HG03558 (cell line): ENCODE data around the gene WNT1.

Experiments used
- ATAC-seq: cut with Tn5 transposase; IDR thresholded peaks from one replicate; pipeline ENCODE4 v1.9.1; 2021; ENCODE audit warnings: moderate number of reproducible peaks; ENCODE audit not compliant: unreplicated experiment; ENCODE audit errors: extremely low read depth

Gene WNT1

DNA sequence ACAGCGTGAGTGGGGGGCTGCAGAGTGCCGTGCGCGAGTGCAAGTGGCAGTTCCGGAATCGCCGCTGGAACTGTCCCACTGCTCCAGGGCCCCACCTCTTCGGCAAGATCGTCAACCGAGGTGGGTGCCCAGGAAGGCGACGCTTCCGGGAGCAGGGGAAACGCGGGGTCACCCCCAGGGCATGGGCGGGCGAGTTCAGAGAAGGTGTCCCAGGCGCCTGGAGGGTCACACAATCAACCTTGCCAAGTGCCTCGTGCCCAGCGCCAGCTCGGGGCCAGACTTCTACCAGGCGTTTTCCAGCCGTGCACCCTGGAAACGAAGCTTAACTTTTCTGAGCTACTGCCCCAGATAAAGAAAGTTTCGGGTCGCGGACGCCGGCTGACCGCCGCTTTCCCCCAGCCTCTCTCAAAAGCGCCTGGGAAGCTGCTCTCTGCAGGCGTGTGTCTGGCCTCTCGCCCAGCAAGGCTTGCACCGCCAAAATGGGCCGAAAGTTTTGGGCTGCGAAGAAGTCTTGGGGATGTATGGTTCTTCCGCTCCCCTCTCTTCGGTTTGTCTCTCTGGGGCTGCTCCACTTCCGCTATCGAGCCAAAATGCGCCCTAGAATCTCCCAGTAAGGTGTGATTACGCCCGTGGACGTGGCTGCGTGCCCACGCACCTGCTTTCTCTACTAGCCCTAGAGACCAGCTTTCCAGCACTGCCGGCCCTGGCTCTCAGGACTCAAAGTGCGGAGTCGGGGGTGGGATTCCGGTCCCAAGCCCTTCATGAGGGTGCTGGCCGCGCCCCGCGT is 1.7 kb downstream of the WNT1 start:
- no peak for ATAC-seq

DNA sequence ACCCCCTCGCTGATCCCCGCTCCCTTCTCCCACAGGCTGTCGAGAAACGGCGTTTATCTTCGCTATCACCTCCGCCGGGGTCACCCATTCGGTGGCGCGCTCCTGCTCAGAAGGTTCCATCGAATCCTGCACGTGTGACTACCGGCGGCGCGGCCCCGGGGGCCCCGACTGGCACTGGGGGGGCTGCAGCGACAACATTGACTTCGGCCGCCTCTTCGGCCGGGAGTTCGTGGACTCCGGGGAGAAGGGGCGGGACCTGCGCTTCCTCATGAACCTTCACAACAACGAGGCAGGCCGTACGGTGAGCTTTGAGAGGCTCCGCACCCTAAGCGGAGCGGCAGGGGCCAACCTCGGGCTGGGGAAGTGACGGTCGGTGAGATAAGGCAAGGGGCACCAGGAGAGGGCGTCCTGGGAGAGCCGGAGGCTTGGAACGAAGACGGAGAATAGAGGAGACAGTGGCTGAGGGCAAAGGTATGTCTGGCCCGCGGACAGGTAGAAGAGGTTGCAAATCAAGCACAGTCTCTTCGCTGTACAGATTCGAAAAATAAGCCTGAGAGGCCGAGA is 2.3 kb downstream of the WNT1 start:
- ATAC-seq, result no peak

DNA sequence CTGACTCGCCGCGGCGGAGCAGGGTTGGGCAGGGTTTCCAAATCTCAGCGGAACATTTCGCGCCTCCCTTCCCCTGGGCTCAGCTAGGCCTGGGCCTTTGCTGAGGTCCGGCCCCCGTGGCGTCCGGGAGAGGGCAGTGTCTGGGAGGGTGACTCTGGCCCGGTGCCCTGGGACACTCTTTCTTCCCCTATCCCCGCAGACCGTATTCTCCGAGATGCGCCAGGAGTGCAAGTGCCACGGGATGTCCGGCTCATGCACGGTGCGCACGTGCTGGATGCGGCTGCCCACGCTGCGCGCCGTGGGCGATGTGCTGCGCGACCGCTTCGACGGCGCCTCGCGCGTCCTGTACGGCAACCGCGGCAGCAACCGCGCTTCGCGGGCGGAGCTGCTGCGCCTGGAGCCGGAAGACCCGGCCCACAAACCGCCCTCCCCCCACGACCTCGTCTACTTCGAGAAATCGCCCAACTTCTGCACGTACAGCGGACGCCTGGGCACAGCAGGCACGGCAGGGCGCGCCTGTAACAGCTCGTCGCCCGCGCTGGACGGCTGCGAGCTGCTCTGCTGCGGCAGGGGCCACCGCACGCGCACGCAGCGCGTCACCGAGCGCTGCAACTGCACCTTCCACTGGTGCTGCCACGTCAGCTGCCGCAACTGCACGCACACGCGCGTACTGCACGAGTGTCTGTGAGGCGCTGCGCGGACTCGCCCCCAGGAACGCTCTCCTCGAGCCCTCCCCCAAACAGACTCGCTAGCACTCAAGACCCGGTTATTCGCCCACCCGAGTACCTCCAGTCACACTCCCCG is 3.0 kb downstream of the WNT1 start:
- ATAC-seq, result no peak

DNA sequence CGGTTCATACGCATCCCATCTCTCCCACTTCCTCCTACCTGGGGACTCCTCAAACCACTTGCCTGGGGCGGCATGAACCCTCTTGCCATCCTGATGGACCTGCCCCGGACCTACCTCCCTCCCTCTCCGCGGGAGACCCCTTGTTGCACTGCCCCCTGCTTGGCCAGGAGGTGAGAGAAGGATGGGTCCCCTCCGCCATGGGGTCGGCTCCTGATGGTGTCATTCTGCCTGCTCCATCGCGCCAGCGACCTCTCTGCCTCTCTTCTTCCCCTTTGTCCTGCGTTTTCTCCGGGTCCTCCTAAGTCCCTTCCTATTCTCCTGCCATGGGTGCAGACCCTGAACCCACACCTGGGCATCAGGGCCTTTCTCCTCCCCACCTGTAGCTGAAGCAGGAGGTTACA is 3.6 kb downstream of the WNT1 start:
- ATAC-seq, result no peak

DNA sequence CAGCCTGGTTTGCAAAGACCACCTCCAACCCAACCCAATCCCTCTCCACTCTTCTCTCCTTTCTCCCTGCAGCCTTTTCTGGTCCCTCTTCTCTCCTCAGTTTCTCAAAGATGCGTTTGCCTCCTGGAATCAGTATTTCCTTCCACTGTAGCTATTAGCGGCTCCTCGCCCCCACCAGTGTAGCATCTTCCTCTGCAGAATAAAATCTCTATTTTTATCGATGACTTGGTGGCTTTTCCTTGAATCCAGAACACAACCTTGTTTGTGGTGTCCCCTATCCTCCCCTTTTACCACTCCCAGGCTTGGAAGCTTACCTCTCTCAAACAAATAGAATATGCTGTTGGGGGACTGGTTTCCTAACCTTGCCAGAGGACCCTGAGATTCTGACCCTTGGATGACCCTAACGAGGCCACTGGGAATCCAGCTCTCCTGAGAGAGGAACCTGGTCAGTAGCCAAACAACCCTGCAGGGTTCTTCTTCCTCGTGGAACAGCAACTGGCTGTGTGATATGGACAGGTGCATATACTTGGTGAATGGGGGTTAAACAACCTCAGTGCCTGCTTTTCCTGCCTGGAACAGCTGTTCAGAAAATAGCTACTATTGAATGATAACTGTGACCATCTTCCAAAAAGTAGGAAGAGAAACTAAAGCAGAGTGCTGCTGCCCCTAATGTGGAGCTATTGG is 4.4 kb downstream of the WNT1 start:
- no peak for ATAC-seq

DNA sequence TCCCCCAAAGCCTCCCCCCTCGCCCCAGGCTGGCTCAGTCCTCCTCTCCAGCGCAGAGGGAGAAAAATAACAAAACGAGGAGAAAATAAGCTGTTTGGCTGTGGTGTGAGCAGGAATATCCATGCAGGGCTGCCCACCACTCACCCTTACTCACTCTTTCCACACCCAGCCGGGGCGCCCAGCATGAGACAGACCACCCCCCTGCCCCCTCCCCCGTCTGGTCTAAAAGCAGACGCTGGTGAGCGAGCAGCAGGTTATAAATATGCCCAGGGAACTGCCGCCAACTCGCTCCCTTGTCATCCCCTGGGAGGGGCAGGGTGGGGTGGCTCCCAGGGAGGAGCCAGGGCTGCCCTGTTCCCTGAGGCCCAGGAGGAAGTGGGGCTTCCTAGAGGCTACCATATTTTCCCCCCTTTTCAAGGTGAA is 7.4 kb downstream of the WNT1 start:
- ATAC-seq, result no peak

DNA sequence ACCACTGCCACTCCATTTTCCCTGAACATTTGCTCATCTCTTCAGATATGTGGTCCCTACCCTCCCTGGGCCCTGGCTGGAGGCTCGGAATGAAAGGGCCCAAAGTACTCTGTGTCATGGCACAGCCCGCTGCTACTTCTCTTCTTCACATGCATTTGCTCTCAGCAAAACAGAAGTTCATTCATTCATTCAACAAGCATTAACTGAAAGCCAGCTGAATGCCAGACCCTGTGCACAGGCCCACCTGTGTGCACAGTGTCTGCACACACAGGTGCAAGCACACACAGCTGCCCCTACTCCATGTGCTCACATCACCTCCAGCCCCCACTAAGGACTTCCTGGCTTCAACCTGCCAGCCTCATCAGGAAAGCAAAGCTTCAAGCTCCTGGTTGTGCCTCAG is 7.8 kb downstream of the WNT1 start:
- no peak for ATAC-seq

DNA sequence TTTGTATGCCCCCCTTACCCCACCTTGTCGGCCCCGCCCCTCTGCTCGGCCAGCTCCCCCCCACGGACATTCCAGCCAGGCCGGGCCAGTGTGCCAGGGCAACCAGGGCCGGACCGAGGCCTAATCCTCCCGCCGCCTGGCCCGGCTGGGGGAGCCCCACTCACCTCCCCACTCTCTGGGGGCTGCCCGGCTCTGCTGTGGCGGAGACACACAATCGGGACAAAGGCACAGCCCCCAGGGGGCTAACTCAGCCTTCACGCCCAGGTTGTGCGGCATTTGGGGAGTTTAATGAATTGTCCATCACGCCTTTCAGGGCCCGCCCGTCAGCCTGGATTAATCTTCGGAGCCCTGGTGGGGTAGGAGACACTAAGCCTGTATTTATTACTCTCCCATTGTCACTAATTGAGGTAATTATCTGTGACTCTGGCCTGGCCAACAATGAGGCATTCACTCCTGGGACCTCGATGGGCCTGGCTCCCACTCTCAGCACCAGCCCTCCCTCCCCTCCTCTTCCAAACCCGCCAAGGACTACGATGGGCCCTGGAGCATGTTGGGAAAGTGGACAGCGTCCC is 8.7 kb downstream of the WNT1 start:
- ATAC-seq, result no peak

DNA sequence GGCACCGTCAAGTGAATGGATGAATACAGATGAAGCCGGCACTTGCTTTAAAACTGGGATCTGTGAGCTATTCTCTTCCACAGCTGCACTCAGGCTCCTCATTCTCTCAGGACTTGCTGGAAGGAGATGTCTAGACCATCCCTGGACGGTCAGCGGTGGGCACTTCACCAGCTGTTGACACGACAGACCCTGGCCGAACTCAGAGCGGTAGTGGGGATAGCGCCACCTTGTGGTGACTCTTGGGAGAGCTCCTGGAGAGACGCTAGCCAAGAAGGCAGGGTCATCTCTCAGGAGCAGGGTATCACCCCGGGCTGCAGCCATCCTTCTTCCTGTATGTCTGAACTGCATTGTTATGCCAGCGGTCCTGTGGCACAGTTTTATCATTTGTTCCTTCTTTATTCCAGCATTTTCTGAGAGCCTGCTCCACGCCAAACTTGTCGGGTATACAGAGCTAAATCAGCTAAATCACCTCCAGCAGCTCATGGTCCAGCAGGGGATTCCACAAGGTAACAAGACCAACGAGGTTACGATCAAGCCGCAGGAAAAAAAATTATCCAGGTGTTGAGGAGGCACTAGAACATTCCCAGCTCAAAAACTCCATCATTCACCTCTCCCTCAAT is 10.0 kb downstream of the WNT1 start:
- no peak for ATAC-seq

DNA sequence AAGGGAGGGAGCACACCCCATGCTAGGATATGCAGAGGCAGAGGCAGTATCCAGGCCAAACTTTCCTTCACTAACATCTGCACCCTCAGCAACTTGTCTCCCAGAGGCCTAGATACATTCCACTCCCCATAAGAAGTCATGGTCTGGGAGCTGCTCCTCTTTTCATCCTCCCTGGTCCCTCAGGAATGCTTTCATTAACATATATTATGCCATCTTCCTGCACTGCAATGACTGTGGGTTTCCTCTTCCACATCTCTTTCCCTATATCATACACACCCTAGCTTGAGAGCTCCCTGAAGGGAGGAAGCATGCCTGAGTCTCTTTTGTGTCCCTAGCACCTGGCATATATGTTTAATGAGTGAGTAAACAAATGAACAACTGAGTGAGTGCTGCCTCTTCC is 12.4 kb downstream of the WNT1 start:
- no peak for ATAC-seq

DNA sequence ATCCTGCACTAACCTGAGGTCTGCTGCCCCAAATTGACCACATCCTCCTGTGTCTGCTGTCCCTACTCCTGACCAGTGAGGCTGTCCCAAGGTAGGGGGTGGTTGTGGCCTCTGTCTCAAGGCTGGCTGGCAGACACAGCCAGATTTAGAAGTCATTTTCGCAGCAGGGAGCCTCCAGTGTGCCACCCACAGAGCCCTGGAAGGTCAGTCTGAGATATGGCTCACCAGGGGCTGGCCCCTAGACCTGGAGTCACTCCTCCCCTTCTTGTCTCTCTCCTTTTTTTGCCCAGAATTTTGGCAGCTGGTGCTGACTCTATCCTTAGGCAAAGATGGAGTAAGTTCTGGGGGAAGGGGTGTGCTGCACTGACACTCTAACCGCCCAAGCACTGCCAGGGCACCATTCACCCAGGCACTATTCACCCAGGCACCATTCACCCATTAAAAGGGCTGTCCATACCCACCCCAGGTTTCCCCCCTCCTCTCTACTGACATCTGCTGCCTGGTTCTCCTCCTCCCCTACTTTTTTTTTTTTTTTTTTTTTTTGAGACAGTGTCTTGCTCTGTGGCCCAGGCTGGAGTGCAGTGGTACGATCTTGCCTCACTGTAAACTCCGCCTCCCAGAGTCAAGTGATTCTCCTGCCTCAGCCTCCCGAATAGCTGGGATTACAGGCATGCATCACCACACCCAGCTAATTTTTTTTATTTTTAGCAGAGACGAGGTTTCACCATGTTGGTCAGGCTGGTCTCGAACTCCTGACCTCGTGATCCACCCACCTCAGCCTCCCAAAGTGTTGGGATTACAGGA is 13.3 kb downstream of the WNT1 start:
- no peak for ATAC-seq

DNA sequence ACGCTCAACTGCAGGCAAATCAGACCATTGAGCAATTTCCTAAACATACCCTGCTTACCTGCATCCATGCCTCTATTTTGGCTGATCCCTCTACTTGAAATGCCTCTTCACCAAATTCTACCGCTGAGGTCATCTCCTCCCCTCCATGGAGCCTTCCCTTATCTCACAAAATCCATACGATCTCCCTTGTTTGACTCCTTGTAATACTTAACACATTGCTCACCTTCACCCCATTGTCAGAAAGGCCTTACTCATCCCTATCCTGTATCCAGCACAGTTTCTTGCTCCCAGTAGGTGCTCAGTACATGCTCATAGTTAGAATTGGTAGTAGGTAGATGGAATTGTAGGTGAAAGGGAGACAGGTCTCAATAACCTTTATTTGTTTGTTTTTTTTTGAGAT is 15.7 kb downstream of the WNT1 start:
- ATAC-seq, result no peak

DNA sequence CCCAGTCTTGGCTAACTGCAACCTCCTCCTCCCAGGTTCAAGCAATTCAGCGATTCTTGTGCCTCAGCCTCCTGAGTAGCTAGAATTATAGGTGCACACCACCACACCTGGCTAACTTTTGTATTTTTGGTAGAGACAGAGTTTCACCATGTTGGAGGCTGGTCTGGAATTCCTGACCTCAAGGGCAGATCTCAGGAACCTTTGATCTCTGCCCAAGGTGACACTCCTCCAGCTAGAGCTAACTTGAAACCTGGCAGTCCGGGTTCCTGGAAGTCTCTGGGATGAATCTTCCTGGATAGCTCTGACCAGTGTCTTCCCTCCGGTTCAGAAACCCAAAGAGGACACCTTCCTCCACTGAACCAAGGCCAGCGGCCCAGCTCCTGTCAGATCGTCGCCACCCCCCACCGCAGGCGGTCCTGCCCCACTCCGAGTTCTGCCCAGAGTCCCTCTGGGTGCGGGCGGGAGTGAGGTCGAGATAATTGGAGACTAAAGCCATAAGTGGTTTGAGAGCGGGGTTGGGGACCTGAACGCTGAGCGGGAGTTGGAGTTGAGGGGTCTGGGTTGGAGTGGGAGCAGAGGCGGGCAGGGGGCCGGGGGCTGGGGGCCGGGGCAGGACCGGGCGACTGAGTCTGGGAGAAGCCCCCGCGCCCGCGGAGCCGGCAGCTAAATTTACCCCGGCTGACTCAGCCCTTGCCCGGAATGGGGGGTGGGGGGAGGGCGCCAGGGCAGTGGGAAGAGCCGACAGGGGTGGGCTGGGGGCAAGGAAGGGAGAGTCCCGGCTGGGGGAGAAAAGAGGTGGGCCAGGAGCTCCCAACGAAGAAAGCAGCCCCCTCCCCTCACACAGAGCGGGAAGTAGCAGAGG is 16.3 kb downstream of the WNT1 start:
- no peak for ATAC-seq

DNA sequence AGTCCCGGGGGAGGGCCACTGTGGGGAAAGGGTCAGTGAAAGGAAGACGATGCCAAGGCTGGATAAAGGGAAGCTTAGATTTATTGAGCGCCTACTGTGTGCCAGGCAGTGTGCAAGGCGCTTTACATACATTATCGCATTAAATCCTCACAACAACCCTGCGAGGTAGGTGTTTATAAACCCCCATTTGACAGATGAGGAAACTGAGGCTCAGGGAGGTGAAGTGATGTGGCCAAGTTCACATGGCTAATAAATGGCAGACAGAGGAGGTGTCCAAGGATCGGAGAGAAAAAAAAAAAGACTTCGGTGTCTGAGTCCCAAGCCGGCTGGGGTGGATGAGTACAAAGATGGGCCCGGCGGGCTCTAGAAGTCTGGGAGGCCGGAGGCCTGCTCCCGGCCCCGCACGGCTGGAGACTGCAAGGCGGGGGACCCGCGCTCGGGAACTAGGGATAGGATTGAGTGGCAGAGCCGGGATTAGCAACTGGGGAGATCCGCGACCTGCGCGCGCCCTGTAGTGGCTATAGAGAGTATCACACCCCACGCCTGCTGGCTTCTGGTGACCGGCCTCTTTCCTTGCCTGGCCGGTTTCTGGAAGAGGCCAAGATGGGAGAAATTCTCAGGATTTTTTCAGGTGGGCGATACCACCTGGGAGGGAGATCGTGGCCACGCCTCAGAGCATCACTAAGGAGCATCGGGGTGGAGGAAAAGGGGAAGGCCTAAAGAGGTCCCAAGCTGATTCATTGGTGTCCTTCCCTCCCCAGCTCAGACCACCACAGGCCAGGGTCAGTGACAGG is 17.2 kb downstream of the WNT1 start:
- ATAC-seq, result no peak

DNA sequence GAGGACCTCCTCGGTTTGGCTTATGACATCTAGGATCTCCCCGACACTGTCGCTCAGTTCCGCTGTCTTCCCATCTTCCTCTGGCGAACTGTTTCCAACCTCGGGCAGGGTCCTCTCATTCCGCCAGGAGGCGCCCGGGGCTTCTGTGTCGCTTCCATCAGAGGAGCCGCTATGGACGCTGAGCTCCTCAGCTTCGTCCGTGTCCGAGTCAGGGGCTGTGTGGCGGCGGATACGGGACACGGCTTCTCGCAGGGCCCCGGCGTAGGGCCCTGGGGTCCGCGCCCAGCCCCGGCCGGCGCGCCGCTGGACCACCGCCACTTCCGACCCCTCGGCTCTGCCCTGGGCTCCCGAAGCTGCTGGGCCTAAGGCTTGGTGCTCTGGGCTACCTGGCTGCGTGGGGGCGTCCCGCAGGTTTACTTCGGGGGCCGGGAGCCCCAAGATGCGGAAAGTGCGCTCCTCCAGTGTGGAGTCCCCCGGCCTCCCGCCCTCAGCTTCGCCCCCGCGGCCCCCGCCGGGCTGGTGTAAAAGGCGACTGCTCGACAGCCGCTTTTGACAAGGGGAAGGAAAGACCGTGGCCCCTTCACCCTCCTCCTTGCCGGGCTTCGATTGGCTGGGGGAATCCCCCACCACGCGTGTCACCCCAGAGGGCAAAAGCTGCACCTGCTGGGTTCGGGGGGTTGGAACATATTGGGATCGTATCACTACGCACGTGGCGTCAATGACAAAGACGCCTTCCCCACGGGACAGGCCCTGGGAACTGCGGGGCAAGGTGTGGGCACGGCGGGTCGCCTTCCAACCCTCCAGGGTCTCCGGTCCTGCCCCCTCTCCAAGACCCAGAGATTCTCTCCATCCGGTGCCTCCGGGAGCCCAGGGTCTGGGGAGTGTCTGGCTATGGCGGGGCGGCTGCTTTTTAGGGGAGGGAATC is 18.9 kb downstream of the WNT1 start:
- no peak for ATAC-seq

DNA sequence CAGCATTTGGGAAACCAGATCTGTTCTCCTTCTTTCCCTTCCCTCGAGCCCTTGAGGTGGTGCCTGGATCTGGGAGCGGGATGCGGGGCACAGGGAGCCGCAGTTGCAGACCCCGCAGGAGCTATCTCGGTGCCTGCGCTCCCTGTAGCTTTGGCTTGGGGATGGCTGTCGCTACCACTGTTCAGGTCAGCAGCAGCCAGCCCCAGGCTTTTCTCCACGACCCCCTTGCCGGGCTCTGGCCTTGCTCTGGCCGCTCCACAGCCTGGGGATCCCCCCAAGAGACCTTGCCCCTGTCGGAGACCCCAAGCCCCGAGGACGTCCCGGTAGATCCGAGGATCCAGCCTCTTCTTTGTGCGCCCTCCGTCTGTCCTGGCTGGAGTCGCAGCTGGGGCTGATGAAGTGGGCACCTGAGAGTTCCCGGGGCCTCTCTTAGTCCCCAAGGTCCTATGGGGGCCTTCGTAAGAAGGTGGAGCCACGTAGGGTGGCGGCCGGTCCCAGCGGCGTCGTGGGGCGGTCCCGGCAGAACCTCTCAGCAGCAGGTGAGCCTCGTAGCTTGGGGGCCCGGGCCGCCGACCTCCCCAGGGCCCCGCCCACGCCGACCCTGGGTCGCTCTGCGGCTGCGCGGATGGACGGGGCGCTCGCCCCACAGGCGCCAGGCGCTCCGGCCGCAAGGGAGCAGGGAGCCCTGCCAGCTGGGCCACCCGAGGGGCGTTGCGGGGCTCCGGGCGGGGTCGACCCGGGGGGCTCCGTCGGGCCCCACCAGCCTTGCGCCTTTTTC is 19.8 kb downstream of the WNT1 start:
- no peak for ATAC-seq
